Effector memory CD4-positive, alpha-beta T cell (primary cell): Measurements from ENCODE around the gene CCDC51.
"Not testable (repeated sequence)": the region's sequence is repeated elsewhere in the genome, so short reads cannot be mapped to it uniquely, and the experiment has no call there.

Experiments
- DNase-seq, 3 donors: peaks; one replicate each; pipeline ENCODE4 v3.0.0-alpha.2; 2020
- H3K27ac ChIP-seq: 2 replicates; pipeline ENCODE4 v1.7.0; 2013; ENCODE audit warnings: mild to moderate bottlenecking, low read length, moderate library complexity; ENCODE audit not compliant: insufficient read depth, poor library complexity, severe bottlenecking
- H3K27me3 ChIP-seq: replicated peaks from 2 replicates; pipeline ENCODE4 v1.7.0; 2013; ENCODE audit warnings: mild to moderate bottlenecking, low read length; ENCODE audit not compliant: insufficient read depth, control insufficient read depth, poor library complexity, severe bottlenecking
- H3K36me3 ChIP-seq: 2 replicates; pipeline ENCODE4 v1.7.0; 2013; ENCODE audit warnings: mild to moderate bottlenecking, low read length, moderate library complexity; ENCODE audit not compliant: control insufficient read depth, insufficient read depth
- H3K4me1 ChIP-seq: 2 replicates; pipeline ENCODE4 v1.7.0; 2013; ENCODE audit warnings: low read length, mild to moderate bottlenecking; ENCODE audit not compliant: control insufficient read depth, insufficient read depth, poor library complexity, severe bottlenecking
- H3K4me3 ChIP-seq: 2 replicates; pipeline ENCODE4 v1.7.0; 2013; ENCODE audit warnings: low read length, low read depth, mild to moderate bottlenecking; ENCODE audit not compliant: insufficient read depth, poor library complexity, severe bottlenecking
- H3K9me3 ChIP-seq: 2 replicates; pipeline ENCODE4 v1.7.0; 2013; ENCODE audit warnings: mild to moderate bottlenecking, low read length, moderate library complexity; ENCODE audit not compliant: control insufficient read depth

The CCDC51 gene

DNA sequence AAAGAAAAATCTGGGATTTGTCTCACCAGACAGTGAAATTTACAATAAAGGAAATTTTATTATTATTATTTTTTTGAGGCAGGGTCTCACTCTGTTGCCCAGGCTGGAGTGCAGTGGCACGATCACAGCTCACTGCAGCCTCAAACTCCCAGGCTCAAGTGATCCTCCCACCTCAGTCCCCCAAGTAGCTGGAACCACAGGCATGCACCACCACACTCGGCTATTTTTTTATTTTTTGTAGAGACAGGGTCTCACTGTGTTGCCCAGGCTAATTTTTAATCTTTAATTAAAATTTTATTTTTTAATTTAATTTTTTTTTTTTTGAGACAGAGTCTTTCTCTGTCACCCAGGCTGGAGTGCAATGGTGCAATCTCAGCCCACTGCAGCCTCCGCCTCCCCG, 34.1 kb upstream of the CCDC51 start:
- peaks cover 66% of the 10 kb centered on the region for H3K4me1 ChIP-seq
- DNase-seq: not testable (repeated sequence)

GRCh38 chr3:48473617-48473952, 33.7 kb upstream of the CCDC51 start:
- no peak overlapping the region for H3K4me3 ChIP-seq
- peaks cover 65% of the 10 kb centered on the region for H3K4me1 ChIP-seq
- no peaks in the 10 kb centered on the region for H3K27me3 ChIP-seq
- peak overlapping the region; percentile 94 for H3K27ac ChIP-seq
- H3K36me3 ChIP-seq: peaks cover 15% of the 10 kb centered on the region
- H3K9me3 ChIP-seq: no peaks in the 10 kb centered on the region
- DNase-seq: no peak

More for the DNA sequence above, 34.1 kb upstream of the CCDC51 start:
- H3K9me3 ChIP-seq, H3K4me3 ChIP-seq, H3K27me3 ChIP-seq: not testable (repeated sequence)
- Histone ChIP-seq H3K27ac (peak overlapping the region; percentile 94), H3K36me3 (peaks cover 11% of the 10 kb centered on the region)

DNA sequence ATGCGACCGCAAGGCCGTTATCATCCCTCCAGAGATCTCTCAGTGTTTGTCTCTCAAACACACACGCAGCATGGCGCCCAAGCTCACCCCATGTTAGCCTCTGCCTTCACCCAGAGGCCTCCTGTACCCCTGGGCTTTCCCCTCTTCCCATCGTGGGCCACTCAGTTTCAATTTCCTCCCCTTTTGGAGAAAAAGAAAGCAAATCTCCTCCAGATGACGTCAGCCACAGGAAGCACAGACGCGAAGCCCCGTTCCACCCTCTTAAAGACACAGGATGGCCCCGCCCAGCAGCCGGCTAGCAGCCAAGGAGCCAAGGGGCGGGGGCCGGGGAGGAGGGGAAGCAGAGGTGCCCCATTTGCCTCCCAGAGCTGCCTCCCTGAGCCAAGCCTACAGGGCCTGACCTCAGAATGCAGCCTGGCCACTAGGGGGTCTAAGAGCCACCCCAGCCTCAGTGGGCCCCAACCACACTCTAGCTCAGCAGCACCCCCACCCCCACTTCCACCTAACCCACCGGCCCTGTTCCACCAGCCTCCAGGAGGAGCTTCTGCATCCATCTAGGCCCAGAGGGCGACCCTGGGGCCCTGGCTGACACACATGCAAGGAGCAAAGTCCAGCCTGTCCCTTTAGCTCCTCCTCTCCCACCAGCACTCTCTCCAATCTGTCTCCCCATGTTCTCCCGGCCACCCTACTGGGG, 33.2 kb upstream of the CCDC51 start:
- peaks cover 21% of the 10 kb centered on the region for H3K36me3 ChIP-seq
- H3K27ac ChIP-seq: peak overlapping the region; percentile 94
- H3K4me3 ChIP-seq: peak overlapping the region; percentile 52
- peaks cover 65% of the 10 kb centered on the region for H3K4me1 ChIP-seq
- peak; percentile 90 to 93 (median 90) for DNase-seq
- H3K27me3 ChIP-seq: no peaks in the 10 kb centered on the region
- H3K9me3 ChIP-seq: no peaks in the 10 kb centered on the region

DNA sequence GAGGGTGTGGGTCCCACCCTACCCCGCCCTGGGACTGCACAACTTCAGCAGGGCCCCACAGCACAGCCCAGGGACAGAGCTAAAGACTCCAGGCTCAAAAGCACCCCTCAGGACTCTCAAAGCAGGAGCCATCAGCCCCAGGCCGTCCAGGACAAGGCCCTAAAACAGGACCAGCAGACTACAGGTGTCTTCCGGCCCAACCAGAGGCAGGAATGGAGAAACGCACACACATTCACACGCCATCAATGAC, 32.7 kb upstream of the CCDC51 start:
- H3K27me3 ChIP-seq: no peaks in the 10 kb centered on the region
- peak overlapping the region; percentile 52 for H3K4me3 ChIP-seq
- peaks cover 65% of the 10 kb centered on the region for H3K4me1 ChIP-seq
- no peaks in the 10 kb centered on the region for H3K9me3 ChIP-seq
- DNase-seq: no peak
- H3K27ac ChIP-seq: peak overlapping the region; percentile 94
- H3K36me3 ChIP-seq: peaks cover 25% of the 10 kb centered on the region

DNA sequence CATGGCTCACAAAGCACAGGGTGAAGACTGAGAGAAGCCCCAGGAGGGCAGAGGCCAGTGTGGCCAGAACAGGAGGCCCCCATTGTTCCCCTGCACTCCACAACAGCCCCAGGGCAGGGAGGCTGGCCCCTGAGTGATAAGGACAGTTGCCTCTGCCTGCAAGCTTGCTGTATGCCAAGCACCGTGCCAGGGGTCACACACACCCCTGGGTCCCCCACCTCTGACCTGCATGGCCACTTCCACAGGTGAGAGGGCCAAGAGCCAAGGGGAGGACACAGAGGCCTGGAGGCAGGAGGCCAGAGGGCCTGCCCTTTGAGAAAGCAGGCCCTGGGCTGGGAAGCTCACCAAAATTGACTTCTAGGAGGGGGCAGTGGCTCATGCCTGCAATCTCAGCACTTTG, 30.4 kb upstream of the CCDC51 start:
- peaks cover 28% of the 10 kb centered on the region for H3K36me3 ChIP-seq
- H3K9me3 ChIP-seq: no peaks in the 10 kb centered on the region
- no peak overlapping the region for H3K4me3 ChIP-seq
- H3K27ac ChIP-seq: peak overlapping the region; percentile 40
- H3K27me3 ChIP-seq: no peaks in the 10 kb centered on the region
- H3K4me1 ChIP-seq: peaks cover 75% of the 10 kb centered on the region
- DNase-seq: no peak

DNA sequence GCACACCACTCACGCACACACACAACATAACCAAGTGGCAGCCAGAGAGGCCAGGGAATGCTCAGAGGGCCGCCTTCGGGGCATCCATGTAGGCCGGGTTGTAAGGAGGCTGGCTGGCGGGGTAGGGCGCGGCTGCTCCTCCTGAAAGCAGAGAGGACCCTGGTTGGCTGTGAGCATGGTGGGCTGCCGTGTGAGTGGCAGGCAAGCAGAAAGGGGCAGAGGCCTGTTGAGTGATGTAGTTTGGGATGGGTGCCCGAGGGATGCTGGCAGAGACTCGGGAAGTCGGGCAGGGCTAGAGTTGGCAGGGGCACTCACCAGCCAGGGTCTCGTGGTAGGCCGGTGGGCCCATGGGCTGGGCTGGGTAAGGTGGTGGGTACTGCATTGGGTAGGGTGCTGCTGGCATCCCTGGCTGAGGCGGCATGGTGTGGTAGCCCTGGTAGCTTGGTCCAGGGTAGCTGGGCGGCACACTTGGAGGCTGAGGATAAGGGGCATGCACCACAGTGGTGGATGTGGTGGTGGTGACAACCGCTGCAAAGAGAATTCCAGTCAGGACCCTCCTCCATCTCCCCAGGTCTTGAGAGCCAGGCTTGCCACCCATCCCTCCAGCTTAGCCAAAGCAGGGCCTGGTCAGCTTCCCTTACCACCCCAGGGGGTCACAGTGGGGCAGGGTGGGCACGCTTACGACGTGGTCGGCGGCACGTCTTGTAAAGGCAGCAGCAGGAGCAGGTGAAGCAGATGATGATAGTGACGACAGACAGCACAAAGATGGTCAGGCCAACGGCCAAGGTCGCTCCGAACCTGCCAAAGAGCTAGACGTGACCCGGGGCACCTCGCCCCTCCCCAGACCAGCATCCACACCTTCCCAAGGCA, 29.4 kb upstream of the CCDC51 start:
- Histone ChIP-seq H3K27me3 (no peaks in the 10 kb centered on the region), H3K27ac (peak overlapping the region; percentile 93), H3K4me3 (no peak overlapping the region), H3K4me1 (peaks cover 71% of the 10 kb centered on the region), H3K36me3 (peaks cover 28% of the 10 kb centered on the region), H3K9me3 (no peaks in the 10 kb centered on the region)
- no peak for DNase-seq

DNA sequence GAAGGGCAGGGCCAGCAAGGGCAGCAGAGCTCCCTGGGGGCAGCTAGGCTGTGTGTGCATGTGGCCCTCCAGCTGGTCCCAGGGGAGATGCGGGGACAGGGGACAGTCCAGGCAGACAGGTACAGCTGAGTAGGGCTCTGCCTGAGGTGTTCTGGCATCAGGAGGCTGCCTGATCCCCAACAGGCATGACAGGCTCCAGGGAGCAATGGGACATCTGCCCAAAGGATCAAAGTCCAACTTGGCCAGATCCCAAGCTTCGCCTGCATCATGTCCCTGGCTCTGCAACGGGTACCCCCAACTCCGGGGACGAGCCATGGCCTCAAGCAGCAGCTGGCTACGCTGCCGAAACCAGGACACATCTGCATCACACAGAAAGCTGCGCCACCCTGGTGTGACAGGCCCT, 28.4 kb upstream of the CCDC51 start:
- Histone ChIP-seq H3K36me3 (peaks cover 36% of the 10 kb centered on the region), H3K4me3 (no peak overlapping the region), H3K27me3 (no peaks in the 10 kb centered on the region), H3K9me3 (no peaks in the 10 kb centered on the region), H3K27ac (peak overlapping the region; percentile 93), H3K4me1 (peaks cover 69% of the 10 kb centered on the region)
- DNase-seq: no peak

DNA sequence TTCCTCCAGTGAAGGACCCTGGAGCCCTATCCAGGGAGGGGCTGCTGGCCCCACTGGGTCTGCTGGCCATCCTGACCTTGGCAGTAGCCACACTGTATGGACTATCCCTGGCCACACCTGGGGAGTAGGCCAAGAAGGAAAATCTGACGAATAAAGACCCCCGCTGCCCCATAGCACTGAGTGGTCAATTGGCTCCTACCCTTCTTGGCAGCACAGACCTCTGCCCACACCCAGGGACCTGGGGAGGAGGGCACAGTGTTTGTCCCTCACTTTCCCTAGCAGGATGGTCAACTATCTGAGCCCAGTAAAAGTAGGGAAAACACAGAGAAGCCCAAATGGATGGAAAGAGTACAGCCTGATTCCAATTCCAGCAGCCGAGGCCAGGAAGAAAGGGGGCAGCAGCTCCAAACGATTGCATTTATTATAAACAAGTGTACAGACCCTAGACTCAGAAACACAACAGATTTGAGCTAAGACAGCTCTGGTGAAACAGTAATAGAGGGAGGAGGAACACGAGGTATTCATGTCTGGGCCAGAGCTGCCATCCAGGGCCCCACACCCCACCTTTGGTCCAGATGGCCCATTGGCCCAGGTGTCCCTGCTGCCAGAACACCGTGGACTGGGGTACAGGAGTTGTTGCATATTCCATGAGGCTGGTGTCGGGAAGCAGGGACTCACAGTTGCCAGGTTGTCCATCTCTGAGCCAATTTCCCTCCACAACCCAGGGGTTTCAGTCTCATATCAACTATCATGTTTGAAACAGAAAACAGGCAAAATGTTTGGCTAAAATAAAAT, 27.8 kb upstream of the CCDC51 start:
- peak overlapping the region; percentile 68 for H3K4me3 ChIP-seq
- no peaks in the 10 kb centered on the region for H3K9me3 ChIP-seq
- H3K27ac ChIP-seq: peak overlapping the region; percentile 93
- DNase-seq: no peak
- H3K36me3 ChIP-seq: peaks cover 36% of the 10 kb centered on the region
- H3K4me1 ChIP-seq: peaks cover 64% of the 10 kb centered on the region
- no peaks in the 10 kb centered on the region for H3K27me3 ChIP-seq

DNA sequence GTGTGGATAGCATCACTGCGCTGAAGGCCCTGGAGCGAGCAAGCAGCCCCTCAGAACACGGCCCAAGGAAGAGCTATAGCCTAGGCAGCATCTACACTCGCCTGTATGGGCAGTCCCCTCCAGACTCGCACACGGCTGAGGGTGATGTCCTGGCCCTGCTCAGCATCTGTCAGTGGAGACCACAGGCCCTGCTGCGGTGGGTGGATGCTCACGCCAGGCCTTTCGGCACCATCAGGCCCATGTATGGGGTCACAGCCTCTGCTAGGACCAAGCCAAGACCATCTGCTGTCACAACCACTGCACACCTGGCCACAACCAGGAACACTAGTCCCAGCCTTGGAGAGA, 27.2 kb upstream of the CCDC51 start:
- Histone ChIP-seq H3K4me3 (peak overlapping the region; percentile 68), H3K27ac (peak overlapping the region; percentile 93), H3K4me1 (peaks cover 59% of the 10 kb centered on the region), H3K27me3 (no peaks in the 10 kb centered on the region), H3K36me3 (peaks cover 36% of the 10 kb centered on the region), H3K9me3 (no peaks in the 10 kb centered on the region)
- no peak for DNase-seq
